ENCODE measurements around the gene CACNB4.

The CACNB4 gene

GRCh38 chr2:152095146-152095545 lies 3.7 kb downstream of the CACNB4 start:
- Histone ChIP-seq H2AFZ (ENCODE audit: low read length) (no peak overlapping the region), H4K20me1 (ENCODE audit: insufficient read depth, low read length, poor library complexity, severe bottlenecking) (no peaks in the 10 kb centered on the region), H3K4me3 (ENCODE audit: low read length, poor library complexity, severe bottlenecking) (no peak overlapping the region), H3K36me3 (ENCODE audit: insufficient read depth, low read length) (no peaks in the 10 kb centered on the region), H3K9me2 (replicated peaks; ENCODE audit: low read depth, low read length) (no peaks in the 10 kb centered on the region), H3K9me3 (ENCODE audit: insufficient read depth, low read depth, low read length) (no peaks in the 10 kb centered on the region), H3K4me1 (ENCODE audit: insufficient read depth, low read length, poor library complexity, severe bottlenecking) (no peaks in the 10 kb centered on the region), H3K9ac (ENCODE audit: low read depth, low read length, poor library complexity, severe bottlenecking) (no peak overlapping the region), H3K79me2 (ENCODE audit: insufficient read depth, low read length) (no peaks in the 10 kb centered on the region), H3K27me3 (ENCODE audit: insufficient read depth, low read length, poor library complexity, severe bottlenecking) (no peaks in the 10 kb centered on the region), H3K4me2 (ENCODE audit: low read depth, low read length, poor library complexity, severe bottlenecking) (no peak overlapping the region), H3F3A (ENCODE audit: low read depth) (no peaks in the 10 kb centered on the region)
- TF ChIP-seq EZH2phosphoT487 (IDR thresholded peaks at IDR 0.05; ENCODE audit: borderline replicate concordance) = no peak
- TF ChIP-seq, protein P1, sequence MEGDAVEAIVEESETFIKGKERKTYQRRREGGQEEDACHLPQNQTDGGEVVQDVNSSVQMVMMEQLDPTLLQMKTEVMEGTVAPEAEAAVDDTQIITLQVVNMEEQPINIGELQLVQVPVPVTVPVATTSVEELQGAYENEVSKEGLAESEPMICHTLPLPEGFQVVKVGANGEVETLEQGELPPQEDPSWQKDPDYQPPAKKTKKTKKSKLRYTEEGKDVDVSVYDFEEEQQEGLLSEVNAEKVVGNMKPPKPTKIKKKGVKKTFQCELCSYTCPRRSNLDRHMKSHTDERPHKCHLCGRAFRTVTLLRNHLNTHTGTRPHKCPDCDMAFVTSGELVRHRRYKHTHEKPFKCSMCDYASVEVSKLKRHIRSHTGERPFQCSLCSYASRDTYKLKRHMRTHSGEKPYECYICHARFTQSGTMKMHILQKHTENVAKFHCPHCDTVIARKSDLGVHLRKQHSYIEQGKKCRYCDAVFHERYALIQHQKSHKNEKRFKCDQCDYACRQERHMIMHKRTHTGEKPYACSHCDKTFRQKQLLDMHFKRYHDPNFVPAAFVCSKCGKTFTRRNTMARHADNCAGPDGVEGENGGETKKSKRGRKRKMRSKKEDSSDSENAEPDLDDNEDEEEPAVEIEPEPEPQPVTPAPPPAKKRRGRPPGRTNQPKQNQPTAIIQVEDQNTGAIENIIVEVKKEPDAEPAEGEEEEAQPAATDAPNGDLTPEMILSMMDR (conservative IDR thresholded peaks at IDR 0.05; ENCODE audit: low read length) = no peak

- no peak for TF ChIP-seq EZH2phosphoT487 (IDR thresholded peaks at IDR 0.05; ENCODE audit: borderline replicate concordance)
- TF ChIP-seq, protein P1 (conservative IDR thresholded peaks at IDR 0.05; ENCODE audit: low read length) = no peak
- H2AFZ ChIP-seq (ENCODE audit: low read length) = no peak overlapping the region
- no peaks in the 10 kb centered on the region for H3K79me2 ChIP-seq (ENCODE audit: insufficient read depth, low read length)
- no peaks in the 10 kb centered on the region for H3K36me3 ChIP-seq (ENCODE audit: insufficient read depth, low read length)
- H3K9me2 ChIP-seq (replicated peaks; ENCODE audit: low read depth, low read length) = no peaks in the 10 kb centered on the region
- H3K9ac ChIP-seq (ENCODE audit: low read depth, low read length, poor library complexity, severe bottlenecking) = no peak overlapping the region
- no peak overlapping the region for H3K4me3 ChIP-seq (ENCODE audit: low read length, poor library complexity, severe bottlenecking)
- no peaks in the 10 kb centered on the region for H4K20me1 ChIP-seq (ENCODE audit: insufficient read depth, low read length, poor library complexity, severe bottlenecking)
- no peaks in the 10 kb centered on the region for H3K27me3 ChIP-seq (ENCODE audit: insufficient read depth, low read length, poor library complexity, severe bottlenecking)
- no peak overlapping the region for H3K4me2 ChIP-seq (ENCODE audit: low read depth, low read length, poor library complexity, severe bottlenecking)
- no peaks in the 10 kb centered on the region for H3K4me1 ChIP-seq (ENCODE audit: insufficient read depth, low read length, poor library complexity, severe bottlenecking)
- no peaks in the 10 kb centered on the region for H3K9me3 ChIP-seq (ENCODE audit: insufficient read depth, low read depth, low read length)
- H3F3A ChIP-seq (ENCODE audit: low read depth) = no peaks in the 10 kb centered on the region
These were observed 4.8 kb downstream of the CACNB4 start for GRCh38 chr2:152094014-152094413.

GRCh38 chr2:152093464-152093863 lies 5.4 kb downstream of the CACNB4 start:
- no peak overlapping the region for H3K4me2 ChIP-seq (ENCODE audit: low read depth, low read length, poor library complexity, severe bottlenecking)
- H3K9me3 ChIP-seq (ENCODE audit: insufficient read depth, low read depth, low read length) = no peaks in the 10 kb centered on the region
- H3K27me3 ChIP-seq (ENCODE audit: insufficient read depth, low read length, poor library complexity, severe bottlenecking) = no peaks in the 10 kb centered on the region
- H2AFZ ChIP-seq (ENCODE audit: low read length) = no peak overlapping the region
- no peak overlapping the region for H3K9ac ChIP-seq (ENCODE audit: low read depth, low read length, poor library complexity, severe bottlenecking)
- no peak for TF ChIP-seq EZH2phosphoT487 (IDR thresholded peaks at IDR 0.05; ENCODE audit: borderline replicate concordance)
- TF ChIP-seq, protein P1 (conservative IDR thresholded peaks at IDR 0.05; ENCODE audit: low read length) = no peak
- no peak overlapping the region for H3K4me3 ChIP-seq (ENCODE audit: low read length, poor library complexity, severe bottlenecking)
- H3K4me1 ChIP-seq (ENCODE audit: insufficient read depth, low read length, poor library complexity, severe bottlenecking) = no peaks in the 10 kb centered on the region
- H3K79me2 ChIP-seq (ENCODE audit: insufficient read depth, low read length) = no peaks in the 10 kb centered on the region
- no peaks in the 10 kb centered on the region for H3K36me3 ChIP-seq (ENCODE audit: insufficient read depth, low read length)
- H3K9me2 ChIP-seq (replicated peaks; ENCODE audit: low read depth, low read length) = no peaks in the 10 kb centered on the region
- H3F3A ChIP-seq (ENCODE audit: low read depth) = no peaks in the 10 kb centered on the region
- H4K20me1 ChIP-seq (ENCODE audit: insufficient read depth, low read length, poor library complexity, severe bottlenecking) = no peaks in the 10 kb centered on the region

Measured in Loucy (cell line).